ENCODE data around the gene CIROP. TPM values are rescaled to one million over a fixed set of nuclear protein-coding genes. Genes with fewer than 3 reads are reported as not detected.
"Not testable (repeated sequence)": the region's sequence is repeated elsewhere in the genome, so short reads cannot be mapped to it uniquely, and the experiment has no call there.

CIROP gene
- total RNA-seq, 1 experiment from 2014 or later: not detected

DNA sequence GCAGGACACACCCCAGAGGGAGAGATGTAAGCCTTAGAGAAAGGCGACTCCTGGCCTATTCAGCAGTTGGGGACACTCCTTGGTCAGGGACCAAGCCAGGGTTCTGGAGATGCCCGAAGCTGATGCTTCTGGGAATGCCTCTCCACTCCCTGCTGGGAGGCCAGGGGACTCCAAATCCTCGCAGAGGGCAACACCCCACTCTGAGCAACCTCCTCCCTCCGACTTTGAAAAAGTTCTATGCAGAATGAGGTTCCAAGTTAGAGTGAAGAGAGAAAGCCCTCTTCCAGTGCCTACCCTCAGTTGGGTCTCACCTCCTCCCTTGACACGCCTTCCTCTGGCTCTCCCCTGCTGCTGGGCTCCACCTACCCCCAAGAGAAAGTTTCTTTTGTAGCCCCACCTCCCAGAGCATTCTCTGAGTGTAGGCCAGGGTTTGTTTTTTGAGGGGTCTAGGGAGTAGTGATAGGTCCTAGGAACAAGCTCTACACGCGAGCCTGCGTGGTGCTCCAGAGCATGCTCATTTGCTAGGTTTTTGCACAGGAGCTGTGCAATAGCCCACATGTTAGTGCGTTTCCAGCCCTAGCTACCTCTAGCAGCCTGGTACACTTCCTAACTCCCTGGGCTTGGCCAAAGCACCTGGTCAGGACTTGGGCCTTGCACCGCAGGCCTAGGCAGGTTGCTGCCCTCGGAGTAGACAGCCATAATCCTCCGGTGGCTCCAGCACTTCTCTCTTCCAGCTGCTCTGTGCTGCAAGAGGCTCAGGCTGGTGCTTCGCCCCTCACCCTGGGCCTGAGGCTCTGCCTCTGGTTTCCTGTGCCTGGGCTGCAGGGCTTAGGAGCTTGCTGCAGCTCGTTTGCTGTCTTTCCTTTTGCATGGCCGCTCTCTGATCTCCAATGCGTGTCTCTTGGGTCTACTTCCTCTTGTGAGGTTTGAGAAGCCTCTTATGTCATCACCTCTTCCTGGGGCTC, 14.9 kb upstream of the CIROP start:
- DNase-seq (ENCODE audit: low read depth): no peak
- in situ Hi-C loops (cut with HindIII; ENCODE audit: low pct_unique_long_range_greater_than_20kb, low sequenced_read_pairs): no loop called here

DNA sequence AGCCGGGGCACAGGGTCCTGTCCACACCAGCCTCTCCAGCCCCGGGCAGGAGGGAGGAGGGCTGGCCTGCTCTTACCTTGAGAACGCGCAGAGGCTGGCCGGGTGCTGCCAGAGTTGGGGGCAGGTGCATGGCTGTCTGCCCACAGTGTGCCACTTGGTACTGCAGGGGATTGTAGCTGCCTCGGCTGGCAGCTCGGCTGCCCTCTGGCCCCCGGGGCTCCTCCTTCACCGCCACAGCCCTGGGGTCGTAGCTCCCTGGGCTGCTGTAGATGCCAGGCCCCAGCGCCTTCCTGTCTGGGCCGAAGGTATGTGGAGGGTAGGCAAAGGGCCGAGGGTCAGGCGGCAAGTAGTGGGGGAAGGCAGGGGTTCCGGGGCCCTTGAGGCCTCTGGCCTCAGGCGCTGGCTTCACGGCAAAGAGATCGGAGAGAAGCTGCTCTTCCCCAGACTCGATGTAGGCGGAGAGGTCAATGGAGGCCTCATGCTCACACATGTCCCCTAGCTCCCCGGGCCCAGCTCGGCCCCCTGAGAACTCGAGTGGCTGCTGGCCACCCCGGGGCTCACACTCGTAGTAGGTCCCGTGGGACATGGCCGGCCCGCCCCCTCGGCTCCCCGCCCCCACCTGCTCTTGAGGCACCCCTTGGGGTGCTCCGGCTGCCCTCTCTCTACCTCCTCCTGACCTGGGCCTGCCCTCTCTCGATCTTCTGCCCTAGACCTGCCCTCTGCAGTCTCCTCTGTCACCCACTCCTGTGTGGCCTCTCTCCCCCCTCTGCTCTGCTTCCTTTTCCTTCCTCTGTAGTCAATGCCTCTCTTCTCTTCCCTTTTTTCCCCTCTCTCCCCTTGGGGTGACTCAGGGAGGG, 13.9 kb upstream of the CIROP start, which contains the start of gene CEBPE:
Gene CEBPE, minus strand, starts transcription at position 750 of the 857 bp plus-strand sequence. Its CDS starts 164 bp downstream, at position 586.
- in situ Hi-C loops (cut with HindIII; ENCODE audit: low pct_unique_long_range_greater_than_20kb, low sequenced_read_pairs): no loop called here
- DNase-seq (ENCODE audit: low read depth): no peak

DNA sequence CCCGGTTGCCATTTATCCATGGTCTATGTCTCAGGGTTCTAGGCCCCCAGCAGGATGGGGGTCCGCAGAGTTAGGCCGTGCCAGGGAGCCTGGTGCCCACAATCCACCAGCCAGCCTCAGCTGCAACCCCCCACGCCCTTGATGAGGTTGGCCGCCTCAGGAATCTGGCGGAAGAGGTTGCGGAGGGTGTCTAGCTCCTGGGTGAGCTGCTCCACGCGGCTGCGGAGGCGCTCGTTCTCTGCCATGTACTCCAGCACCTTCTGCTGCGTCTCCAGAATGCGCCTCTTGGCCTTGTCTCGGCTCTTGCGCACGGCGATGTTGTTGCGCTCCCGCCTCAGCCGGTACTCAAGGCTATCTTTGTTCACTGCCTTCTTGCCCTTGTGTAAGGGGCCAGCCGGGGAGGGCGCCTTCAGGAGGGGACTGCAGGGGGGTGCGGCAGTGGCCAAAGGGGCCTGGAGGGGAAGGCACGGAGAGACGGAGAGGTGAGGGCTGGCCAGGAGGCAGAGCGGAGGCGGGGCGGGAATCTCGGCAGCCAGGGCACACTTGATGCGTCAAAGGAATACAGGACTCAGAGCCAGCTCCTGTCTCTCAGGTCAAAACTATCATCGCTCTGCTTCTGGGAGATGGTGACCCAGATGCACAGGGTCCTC, 12.7 kb upstream of the CIROP start:
- no peak for DNase-seq (ENCODE audit: low read depth)
- in situ Hi-C loops (cut with HindIII; ENCODE audit: low pct_unique_long_range_greater_than_20kb, low sequenced_read_pairs): no loop called here

DNA sequence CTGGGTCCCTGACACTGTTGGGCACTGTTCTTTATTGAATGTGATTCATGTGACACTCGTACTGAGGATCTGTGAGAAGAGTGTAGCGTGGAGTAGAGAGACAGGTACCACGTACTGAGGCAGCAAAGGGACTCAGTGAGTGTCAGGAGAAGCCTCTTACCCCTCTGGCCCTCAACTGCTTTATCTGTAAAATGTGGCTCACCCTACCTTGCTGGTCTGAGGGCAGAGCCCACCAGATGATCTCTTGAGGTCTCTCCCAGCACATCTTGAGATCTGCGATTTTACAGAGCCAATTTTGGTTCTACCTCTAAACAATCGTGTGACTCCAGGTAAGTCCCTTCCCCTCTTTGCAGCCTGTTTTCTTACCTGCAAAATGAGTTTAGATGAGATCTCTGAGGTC, 11.1 kb upstream of the CIROP start:
- DNase-seq (ENCODE audit: low read depth): no peak
- in situ Hi-C loops (cut with HindIII; ENCODE audit: low pct_unique_long_range_greater_than_20kb, low sequenced_read_pairs): no loop called here

DNA sequence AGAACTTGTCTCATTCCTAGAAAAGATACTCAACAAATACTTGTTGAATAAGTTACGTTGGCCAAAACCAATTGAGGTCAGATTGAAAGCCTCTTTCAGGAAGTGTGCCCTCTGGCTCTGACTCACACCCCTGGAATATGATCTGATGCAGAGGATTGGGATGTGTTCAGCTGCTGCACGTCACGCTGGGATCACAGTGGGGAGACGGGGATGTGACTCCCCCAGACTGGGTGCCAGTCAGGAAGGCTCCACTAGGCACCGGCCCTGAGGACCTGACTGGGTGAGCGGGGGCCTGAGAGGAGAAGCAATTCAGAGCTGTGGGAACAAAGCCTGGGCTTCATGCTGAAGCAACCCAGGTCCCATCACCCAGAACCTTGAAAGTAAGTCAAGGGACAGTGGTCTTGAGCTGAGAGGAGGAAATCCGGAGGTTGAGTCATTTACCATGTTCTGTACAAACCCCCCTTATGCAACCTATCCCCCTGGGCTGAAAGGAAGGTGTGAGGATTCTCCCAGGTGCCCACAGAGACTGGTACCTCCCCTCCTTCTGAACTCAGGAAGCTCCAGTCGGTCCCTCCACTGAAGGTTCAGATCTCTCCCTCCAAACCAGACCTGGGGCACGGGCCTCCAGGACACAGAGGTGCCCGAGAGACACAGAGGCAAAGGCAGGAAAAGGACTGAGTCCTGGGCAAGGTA, 10.4 kb upstream of the CIROP start:
- DNase-seq (ENCODE audit: low read depth): peak; percentile 8
- in situ Hi-C loops (cut with HindIII; ENCODE audit: low pct_unique_long_range_greater_than_20kb, low sequenced_read_pairs): no loop called here

DNA sequence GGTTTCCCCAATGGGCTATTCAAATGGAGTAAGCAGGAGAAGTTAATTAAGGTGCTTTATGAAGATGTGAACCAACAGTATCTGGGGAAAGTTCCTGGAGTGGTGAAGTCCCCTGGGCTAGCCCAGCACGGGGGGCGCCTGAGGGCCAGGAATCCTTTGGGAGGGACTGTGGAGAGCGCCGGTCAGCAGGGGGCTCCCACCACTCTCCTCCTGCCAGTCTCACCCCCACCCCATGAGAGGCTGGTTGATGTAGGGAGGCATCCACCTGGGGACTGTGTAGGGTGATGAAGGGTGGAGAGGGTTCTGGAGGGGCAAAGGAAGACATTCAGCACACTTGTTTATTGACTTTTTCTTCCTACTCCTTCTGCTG, 9.9 kb upstream of the CIROP start:
- DNase-seq (ENCODE audit: low read depth): no peak
- in situ Hi-C loops (cut with HindIII; ENCODE audit: low pct_unique_long_range_greater_than_20kb, low sequenced_read_pairs): no loop called here

DNA sequence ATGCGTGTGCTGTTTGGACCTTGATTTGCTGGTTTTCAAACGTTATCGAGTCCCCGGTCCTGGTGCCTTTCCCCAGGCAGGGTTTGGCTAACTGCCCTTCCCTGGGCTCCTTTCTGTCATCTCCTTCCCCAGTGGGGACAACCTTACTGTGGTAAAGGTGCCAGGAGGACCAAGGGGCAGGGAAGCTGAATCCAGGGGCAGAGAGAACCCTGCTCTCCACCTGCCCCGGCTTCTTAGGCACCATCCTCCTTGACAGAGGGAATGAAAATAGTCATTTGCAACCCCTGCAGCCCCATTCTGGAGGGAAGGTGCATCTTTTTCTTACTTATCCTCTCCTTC, 9.3 kb upstream of the CIROP start:
- in situ Hi-C loops (cut with HindIII; ENCODE audit: low pct_unique_long_range_greater_than_20kb, low sequenced_read_pairs): no loop called here
- DNase-seq (ENCODE audit: low read depth): no peak

DNA sequence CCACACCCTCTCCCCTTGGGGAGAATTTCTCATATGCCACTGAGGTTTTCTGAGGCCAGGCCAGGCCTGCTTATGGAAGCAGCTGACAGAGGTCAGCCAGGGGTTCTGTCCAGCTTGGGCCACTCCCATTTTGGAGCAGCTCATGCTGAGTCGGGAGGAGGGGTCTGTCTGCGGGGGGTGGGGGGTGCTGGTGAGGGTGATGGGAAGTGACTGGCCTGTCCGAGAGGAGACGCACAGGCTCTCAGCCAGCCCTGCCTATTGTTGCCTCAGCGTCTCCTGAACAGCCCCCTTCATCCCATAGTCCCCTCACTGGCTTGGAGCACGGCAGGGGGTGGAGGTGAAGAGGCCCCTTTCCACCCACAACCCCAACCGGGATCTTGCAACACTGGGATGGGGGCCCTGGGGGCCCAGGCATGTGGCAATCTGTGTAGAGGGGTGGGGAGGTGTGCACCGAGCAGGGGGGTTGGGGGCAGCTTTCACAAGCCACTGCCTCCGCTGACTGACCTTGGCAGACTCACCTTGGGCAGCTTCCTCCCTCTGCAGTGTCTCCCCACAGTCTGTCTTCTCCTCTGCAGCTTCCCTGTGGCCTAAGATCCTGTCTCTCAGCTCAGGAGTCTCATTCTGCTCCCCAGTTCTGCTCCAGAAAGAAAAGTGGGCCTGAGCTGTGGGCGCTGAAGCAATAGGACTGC, 8.8 kb upstream of the CIROP start:
- DNase-seq (ENCODE audit: low read depth): no peak
- in situ Hi-C loops (cut with HindIII; ENCODE audit: low pct_unique_long_range_greater_than_20kb, low sequenced_read_pairs): no loop called here

DNA sequence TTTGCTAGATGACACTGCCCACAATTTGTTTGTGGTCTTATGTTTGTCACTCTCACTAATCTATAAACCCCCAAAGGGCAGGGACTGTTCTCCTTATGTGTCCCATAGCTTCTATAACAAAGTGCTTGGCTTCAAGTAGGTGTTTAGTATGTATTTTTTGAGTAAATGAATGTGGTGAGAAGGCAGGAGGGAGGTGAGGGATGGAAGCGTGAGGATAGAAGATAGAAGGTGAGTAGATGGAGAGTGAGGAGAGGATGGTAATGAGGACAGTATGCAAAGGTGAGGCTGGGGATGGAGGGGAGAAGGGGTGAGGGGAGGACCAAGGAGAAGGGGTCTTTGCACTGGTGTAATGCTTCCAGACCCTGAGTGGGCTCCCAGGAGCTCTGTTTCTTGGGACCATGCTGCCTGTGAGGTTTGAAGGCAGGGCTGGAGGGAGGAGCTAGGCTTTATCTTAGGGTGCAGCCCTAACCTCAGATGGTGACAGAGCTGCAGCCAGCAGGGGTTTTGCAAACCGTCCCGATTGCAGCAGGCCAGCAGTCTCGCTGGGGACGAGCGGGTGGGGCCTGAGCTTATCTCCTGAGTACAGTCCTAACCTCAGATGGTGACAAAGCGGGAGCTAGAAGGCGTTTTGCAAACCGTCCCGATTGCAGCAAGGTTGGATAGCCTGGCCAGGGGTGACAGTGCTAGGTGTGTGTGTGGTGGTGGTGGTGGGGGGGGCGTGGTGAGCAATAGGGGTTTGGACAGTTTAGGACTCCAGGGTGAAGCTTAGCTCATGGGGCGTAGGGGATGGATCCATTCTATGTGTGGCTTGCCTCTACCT, 7.8 kb upstream of the CIROP start:
- no peak for DNase-seq (ENCODE audit: low read depth)
- in situ Hi-C loops (cut with HindIII; ENCODE audit: low pct_unique_long_range_greater_than_20kb, low sequenced_read_pairs): no loop called here

DNA sequence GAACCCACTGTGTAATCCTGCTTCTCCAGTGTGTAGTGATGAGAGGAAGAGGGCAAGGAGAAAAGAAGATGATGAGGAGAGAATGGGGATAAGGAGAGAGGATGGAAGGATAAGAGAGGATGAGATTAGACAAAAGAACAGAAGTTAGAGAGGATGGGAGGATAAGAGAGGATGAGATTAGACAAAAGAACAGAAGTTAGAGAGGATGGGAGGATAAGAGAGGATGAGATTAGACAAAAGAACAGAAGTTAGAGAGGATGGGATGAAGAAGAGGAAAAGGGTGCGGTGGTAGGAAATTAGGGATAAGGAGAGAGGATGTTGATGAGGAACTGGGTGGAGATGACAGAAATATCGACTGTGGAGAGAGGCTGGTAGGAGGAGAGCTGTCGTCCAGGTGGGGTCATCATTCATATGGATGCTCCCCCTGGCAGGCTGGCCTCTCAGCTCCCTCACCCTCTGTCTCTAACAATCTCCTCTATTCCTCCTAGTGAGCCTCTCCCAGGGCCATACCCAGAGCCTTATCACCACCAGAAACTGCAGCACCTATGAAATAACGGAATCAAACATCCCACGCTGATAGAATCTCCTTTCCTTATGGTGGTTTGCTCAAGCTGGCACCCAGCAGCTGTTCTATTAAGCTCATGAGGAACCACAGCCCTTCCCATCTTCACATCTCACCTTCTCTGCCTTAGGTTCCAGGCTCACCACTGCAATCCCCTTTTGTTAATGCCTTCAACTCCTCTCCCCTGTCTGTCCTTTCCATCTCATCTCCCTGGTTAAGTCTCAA, 6.0 kb upstream of the CIROP start:
- no peak for DNase-seq (ENCODE audit: low read depth)
- in situ Hi-C loops (cut with HindIII; ENCODE audit: low pct_unique_long_range_greater_than_20kb, low sequenced_read_pairs): no loop called here

DNA sequence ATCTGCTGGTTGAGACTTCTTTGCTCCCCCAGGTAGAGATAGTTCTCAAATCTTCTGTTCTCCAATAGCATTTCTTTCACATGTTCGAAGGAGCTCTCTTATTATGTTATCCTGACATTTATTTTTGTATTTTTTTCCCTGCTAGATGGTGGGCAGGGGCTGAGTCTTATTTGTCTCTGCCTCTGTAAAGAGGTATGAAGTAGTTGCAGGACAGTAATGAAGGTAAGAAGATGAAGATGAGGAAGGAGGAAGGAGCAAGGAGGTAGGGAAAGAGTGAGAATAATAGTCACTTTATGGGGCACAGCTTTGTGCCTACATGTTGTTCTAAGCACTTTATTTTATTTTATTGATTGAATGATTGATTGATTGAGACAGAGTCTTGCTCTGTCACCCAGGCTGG, 5.0 kb upstream of the CIROP start:
- in situ Hi-C loops (cut with HindIII; ENCODE audit: low pct_unique_long_range_greater_than_20kb, low sequenced_read_pairs): no loop called here
- DNase-seq (ENCODE audit: low read depth): no peak

DNA sequence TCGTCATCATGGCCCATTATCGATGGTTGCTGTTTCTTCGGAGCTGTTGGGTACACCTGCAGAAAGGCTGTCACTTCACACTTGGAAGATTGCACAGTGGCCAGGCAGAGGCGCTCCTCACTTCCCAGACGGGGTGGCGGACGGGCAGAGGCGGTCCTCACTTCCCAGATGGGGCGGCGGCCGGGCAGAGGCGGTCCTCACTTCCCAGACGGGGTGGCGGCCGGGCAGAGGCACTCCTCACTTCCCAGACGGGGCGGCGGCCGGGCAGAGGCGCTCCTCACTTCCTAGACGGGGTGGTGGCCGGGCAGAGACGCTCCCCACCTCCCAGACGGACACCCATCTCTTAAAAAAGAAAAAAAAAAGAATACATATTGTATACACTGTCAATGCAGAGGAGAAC, 3.4 kb upstream of the CIROP start:
- DNase-seq (ENCODE audit: low read depth); in situ Hi-C loops (cut with HindIII; ENCODE audit: low pct_unique_long_range_greater_than_20kb, low sequenced_read_pairs): not testable (repeated sequence)

DNA sequence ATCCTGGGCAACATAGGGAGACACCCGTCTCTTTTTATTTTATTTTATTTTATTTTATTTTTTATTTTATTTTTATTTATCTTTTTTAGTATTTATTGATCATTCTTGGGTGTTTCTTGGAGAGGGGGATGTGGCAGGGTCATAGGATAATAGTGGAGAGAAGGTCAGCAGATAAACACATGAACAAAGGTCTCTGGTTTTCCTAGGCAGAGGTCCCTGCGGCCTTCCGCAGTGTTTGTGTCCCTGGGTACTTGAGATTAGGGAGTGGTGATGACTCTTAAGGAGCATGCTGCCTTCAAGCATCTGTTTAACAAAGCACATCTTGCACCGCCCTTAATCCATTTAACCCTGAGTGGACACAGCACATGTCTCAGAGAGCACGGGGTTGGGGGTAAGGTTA, 2.8 kb upstream of the CIROP start:
- in situ Hi-C loops (cut with HindIII; ENCODE audit: low pct_unique_long_range_greater_than_20kb, low sequenced_read_pairs); DNase-seq (ENCODE audit: low read depth): not testable (repeated sequence)

DNA sequence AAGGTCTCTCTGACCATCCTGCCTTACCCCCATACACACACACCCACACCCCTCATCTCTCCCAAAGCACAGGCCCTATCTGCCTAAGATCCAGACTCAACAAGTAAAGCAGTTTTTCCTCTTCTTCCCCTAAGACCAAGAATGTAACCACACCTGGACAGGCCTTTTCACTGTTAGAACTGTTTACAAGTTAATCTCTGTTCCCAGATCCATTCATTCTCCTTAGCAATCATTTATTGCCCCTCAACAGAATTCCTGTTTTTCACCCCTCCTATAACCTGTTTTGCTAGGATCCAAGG, 1.9 kb upstream of the CIROP start:
- DNase-seq (ENCODE audit: low read depth): no peak
- in situ Hi-C loops (cut with HindIII; ENCODE audit: low pct_unique_long_range_greater_than_20kb, low sequenced_read_pairs): no loop called here

DNA sequence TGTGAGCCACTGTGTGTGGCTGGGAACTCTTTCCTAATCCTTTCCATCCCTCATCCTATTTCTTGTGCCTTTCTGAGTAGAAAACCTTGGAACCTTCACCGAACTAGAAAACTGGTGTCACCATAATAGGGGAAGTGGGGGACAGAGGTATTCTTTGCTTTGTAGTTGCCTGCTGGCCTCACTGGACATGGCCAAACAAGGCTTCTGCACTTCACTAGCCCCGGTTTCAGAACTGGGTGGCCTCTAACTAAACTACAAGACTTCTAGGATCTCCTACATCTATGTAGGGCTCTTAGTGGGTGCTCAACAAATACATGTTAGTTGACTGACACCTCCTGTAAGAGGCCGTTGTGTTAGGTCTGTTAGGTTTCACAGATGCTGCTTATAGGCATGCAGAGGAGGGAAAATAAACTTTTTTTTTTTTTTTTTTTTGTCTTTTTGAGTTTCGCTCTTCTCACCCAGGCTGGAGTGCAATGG, 597 bp upstream of the CIROP start:
- in situ Hi-C loops (cut with HindIII; ENCODE audit: low pct_unique_long_range_greater_than_20kb, low sequenced_read_pairs): no loop called here

DNA sequence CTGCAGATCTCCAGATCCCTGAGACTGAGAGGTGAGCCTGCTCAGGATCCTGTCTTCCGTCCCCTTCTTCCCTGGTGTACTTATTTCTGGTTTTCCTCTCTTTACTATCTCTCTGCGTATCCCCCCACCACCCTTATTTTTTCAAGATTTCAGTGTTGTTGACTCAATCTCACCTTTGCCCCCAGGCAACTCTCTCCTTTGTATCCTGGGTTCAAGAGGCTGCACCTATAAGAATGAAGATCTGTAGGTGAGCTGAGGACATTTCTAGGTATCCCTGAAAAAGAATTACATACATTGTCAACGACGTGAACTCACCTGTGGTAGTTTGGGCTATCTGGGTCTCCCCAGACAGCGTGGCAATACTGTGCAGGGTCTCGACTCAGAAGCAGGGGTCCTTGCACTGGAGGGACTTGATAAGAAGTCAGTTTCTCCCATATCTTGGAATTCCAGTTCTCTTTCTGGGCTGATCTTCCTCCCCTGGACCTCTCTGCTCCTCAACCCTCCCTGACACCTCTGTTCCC, 659 bp downstream of the CIROP start:
- in situ Hi-C loops (cut with HindIII; ENCODE audit: low pct_unique_long_range_greater_than_20kb, low sequenced_read_pairs): no loop called here
- no peak for DNase-seq (ENCODE audit: low read depth)

More for the DNA sequence above, 597 bp upstream of the CIROP start:
- no peak for DNase-seq (ENCODE audit: low read depth)

Data from Caki2 (cell line).